ENCODE measurements around the gene PTPRE.

- TF ChIP-seq POLR2AphosphoS5 (IDR thresholded peaks at IDR 0.05) (no peak), CTCF (IDR thresholded peaks at IDR 0.05) (no peak), POLR2A (IDR thresholded peaks at IDR 0.05) (no peak)
These were observed 69.9 kb downstream of the PTPRE start for GRCh38 chr10:127976701-127977356.

All from upper lobe of left lung (tissue), 4 donors.